Endothelial cell of umbilical vein (primary cell): ENCODE measurements around the gene LRRC47.

Experiments
- EZH2 ChIP-seq: IDR thresholded peaks from 2 replicates; pipeline ENCODE4 v1.6.1; 2012; ENCODE audit warnings: borderline replicate concordance, low read depth, mild to moderate bottlenecking, moderate library complexity, low read length, inconsistent platforms; ENCODE audit not compliant: severe bottlenecking
- POLR2A ChIP-seq: IDR thresholded peaks from 2 replicates; pipeline ENCODE4 v1.6.1; 2012; ENCODE audit warnings: low read depth, mild to moderate bottlenecking, control low read depth, low read length
- POLR2AphosphoS5 ChIP-seq: IDR thresholded peaks from 2 replicates; pipeline ENCODE4 v1.6.1; 2012; ENCODE audit warnings: low read depth, mild to moderate bottlenecking, control low read depth, low read length, moderate library complexity; ENCODE audit not compliant: insufficient read depth
- TF ChIP-seq, protein P1 (sequence below), 2 donors: IDR thresholded peaks; 1 replicate in 1 of 2; 2 replicates in 1 of 2; pipeline ENCODE4 v1.5.1; 2011; ENCODE audit warnings: low read length in 2 of 2, mild to moderate bottlenecking in 2 of 2, moderate library complexity in 2 of 2, control low read depth in 1 of 2, inconsistent platforms in 1 of 2, low read depth in 1 of 2; ENCODE audit not compliant: insufficient read depth in 1 of 2; ENCODE audit errors: extremely low read depth in 1 of 2

DNA sequence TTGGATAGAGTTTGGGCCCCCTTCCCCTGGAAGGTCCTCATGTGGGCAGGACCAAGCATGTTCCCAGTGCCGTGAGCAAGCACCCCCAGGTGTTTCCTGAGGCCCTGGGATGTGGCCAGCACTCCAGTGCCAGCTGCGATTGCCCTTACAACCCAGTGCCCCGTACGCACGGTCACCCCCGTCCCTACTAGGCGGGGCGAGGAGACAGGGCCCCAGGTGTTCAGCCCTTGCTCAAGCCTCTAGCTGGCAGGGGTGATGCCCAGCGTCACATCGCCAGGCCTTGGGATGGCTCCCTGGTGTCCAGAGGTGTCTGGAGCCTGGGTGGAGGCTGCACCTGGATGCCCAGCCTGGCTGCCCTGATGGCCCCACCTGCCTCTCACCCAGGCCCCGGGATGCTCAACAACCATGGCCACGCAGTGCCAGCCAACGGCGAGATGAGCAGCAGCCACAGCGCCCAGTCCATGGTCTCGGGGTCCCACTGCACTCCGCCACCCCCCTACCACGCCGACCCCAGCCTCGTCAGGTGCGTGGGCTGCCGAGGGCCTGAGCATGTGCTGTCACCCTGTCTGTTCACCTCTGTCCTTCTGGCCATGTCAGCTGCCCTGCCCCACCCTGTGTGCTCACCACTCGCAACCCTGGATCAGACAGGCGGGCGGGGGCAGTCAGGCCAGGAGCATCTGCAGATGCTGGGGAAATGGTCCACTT is 65.6 kb downstream of the LRRC47 start:
- TF ChIP-seq POLR2AphosphoS5 (no peak), POLR2A (no peak), EZH2 (no peak)
- TF ChIP-seq, protein P1, sequence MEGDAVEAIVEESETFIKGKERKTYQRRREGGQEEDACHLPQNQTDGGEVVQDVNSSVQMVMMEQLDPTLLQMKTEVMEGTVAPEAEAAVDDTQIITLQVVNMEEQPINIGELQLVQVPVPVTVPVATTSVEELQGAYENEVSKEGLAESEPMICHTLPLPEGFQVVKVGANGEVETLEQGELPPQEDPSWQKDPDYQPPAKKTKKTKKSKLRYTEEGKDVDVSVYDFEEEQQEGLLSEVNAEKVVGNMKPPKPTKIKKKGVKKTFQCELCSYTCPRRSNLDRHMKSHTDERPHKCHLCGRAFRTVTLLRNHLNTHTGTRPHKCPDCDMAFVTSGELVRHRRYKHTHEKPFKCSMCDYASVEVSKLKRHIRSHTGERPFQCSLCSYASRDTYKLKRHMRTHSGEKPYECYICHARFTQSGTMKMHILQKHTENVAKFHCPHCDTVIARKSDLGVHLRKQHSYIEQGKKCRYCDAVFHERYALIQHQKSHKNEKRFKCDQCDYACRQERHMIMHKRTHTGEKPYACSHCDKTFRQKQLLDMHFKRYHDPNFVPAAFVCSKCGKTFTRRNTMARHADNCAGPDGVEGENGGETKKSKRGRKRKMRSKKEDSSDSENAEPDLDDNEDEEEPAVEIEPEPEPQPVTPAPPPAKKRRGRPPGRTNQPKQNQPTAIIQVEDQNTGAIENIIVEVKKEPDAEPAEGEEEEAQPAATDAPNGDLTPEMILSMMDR (IDR thresholded peaks at IDR 0.05; ENCODE audit: extremely low read depth in 1 of 2, insufficient read depth in 1 of 2, low read depth in 1 of 2, low read length in 2 of 2) = no peak
